HG03045 (cell line): ENCODE data around the gene CDR2L.

Experiments
- ATAC-seq: cut with Tn5 transposase; IDR thresholded peaks from one replicate; pipeline ENCODE4 v1.9.1; 2021; ENCODE audit warnings: mild to moderate bottlenecking, moderate library complexity; ENCODE audit not compliant: unreplicated experiment

Gene CDR2L

DNA sequence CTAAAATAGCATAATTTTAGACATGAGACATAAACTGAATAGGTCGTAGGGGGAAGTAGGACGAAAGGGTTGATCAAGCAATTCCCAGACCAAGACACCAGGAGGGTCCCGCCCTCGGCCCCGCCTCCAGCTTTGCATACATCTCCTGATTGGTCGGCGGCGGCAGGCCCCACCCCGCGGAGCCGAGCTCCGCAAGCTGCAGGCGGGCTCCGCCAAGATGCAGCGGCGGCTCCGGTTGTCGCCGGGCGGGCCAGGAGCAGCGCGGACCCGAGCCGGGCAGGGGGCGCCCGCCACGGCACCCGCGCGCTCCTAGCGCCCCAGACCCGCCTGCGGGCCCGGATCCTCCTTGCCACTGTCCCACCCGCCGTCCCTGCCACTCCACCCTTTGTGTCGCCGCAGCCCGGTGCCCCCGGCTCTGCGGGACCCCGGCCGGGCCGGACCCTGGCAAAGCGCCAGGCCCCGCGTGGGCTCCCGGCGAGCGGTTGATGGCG lies at the start of gene CDR2L:
Gene CDR2L, plus strand, starts transcription at position 215 of the 491 bp plus-strand sequence. CDS start 412 bp downstream, outside the sequence.
- ATAC-seq = peak; percentile 97

DNA sequence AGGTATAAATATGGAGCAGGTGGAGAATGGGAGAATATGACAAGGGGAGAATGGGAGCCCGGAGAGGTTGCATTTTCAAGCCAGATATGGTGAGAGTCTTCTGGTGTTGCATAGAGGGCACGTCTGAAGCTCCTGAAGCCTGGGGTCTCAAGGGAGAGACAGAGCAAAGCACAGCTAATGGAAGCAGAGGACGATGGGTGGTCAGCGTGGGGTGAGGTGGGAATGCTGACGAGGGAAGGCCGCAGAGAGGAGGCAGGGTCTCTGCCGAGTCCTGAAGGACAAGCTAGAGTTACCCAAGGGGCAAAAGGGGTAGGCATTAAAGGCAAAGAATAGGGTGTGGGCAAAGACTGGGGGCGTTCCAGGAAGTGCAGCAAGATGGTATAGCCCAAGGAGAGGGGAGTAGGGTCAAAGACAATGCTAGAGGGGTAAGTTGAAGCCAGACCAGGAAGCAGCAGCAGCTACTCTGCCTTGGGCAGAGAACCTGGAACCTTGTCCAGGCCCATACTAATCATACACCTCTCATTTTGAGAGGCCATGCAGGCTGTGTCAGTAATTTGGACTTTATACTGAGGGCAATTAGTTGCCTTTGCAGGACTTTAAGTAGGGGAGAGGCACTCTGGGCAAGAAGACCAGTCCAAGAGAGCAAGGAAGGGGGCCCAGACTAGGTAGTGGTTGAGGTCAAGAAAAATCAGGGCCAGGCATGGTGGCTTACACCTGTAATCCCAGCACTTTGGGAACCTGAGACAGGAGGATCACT lies 49.1 kb upstream of the CDR2L start:
- no peak for ATAC-seq

DNA sequence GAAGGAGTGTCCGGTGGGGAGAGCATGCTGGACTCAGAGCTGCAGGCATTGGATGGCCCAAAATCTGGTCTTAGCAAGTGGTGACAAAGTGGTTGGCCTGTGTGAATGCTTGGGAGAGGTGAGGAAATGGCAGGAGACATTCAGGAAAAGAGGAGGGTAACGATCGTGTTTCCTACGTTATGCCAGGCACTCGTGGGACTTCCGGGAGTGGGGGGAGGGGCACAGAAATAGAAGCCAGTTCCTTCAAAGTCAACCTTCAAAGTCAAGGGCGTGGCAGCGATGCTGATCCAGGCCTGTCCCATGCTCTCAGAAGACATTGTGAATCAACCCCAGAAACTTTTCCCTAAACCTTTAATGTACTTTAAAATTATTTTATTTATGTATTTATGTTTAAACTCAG lies 47.9 kb upstream of the CDR2L start:
- no peak for ATAC-seq

- no peak for ATAC-seq
These were observed 46.2 kb upstream of the CDR2L start for GRCh38 chr17:74941128-74941725.

DNA sequence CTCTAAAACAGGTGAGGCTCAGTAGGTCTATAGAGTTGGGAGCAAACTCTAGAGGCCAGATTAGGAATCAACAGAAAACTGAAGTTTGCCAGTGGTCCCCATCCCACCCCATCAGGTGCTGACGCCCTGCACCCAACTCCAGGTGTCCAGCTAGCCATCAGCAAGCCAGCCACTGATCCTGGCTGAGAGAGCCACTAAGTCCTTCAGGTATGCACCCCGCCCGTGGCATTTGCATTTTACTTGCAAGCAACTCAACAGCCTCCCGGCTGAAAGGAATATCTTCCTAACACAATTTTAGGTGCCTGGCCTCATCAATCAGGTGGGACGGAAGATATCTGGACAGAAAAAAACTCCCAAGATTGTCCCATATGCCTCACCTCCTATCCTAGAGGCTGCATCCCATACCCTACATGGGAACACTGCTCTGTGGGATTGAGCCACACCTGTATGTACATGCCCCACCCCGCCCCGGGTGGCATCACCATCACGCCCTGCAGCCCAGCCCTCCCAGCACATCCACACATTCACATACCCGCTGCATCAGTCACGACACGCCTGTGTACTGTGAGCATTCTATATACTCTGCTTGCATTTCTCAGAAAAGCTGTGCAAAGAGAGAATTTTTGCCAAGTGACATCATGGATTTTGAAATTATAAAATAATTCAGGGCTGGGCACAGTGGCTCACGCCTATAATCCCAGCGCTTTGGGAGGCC lies 43.5 kb upstream of the CDR2L start:
- ATAC-seq = no peak

DNA sequence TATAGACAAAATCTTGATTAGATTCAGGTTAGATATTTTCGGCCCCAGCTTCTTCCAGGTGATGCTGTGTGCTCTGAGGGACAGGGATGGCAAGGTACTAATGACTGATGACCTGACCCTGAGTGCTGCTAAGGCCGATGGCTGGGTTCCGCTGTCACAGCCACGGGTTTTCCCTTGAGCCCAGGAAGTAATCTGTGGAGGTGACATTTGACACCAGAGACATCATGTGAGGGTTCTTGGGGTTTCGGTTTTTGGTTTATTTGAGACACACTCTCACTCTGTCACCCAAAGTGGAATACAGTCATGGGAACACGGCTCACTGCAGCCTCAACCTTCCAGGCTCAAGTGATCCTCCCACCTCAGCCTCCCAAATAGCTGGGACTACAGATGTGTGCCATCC lies 41.9 kb upstream of the CDR2L start:
- ATAC-seq = no peak

DNA sequence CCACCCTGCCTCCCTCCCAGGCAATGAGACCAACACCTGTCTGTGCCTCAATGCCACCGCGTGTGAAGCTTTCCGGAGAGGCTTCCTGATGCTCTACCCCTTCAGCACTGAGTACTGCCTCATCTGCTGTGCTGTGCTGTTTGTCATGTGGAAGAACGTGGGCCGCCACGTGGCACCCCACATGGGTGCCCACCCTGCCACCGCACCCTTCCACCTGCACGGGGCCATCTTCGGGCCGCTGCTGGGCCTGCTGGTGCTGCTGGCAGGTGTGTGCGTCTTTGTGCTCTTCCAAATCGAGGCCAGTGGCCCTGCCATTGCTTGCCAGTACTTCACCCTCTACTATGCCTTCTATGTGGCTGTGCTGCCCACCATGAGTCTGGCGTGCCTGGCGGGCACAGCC lies 40.8 kb upstream of the CDR2L start:
- ATAC-seq = no peak

GRCh38 chr17:74947041-74947754 lies 40.2 kb upstream of the CDR2L start:
- ATAC-seq = no peak

- no peak for ATAC-seq
These were observed 37.8 kb upstream of the CDR2L start for GRCh38 chr17:74949455-74950115.

DNA sequence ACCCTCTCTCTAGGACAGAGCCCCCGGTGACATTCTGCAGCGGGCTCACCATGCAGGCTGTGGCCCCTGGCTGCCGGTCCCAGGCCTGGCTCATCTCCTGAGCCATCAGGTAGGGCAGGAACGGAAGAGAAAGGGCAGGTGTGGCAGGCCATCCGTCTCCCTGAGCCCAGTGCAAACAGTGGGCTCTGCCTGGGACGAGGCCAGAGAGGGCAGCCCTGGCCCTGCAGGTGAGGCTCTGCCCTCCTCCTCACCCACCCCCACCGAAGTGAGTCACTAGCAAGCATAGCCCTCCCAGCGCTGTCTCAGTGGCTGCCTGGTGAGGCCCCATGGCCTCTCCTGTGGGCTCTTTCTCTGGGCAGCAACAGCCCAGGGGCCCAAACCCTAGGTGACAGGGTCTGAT lies 37.2 kb upstream of the CDR2L start:
- no peak for ATAC-seq

GRCh38 chr17:74951065-74951464 lies 36.4 kb upstream of the CDR2L start:
- no peak for ATAC-seq

DNA sequence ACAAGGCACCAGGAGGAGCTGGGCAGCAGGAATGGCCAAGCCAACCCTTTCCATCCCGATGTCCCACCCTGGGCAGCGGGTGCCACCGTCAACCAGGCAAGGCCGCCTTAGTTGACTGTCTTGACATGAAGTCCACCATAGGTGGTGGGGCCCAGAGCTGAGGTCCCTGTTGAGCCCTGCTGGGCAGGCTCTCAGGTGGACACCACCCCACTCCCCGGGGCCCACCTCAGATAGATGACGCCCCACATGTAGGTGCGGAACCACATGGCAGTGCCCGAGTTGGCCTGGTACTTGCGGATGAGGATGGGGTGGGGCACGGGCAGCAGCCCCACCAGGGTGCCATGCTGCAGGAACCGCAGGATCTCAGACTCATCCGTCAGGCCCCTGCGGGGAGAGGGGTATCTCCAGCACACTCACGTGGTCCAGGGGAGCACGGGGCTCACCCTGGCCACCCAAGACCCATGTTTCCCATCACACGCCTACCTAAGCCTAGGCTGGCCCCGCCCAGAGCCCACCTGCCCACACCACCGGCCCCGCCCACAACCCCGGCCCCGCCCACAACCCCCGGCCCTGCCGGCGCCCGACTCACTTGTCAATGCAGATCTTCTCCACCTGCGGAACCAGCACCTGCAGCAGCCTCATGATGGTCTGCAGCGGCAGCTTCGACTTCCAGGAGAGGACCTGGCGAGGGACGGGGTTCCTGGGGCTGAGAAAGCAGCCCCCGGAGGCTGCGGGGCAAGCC lies 35.6 kb upstream of the CDR2L start:
- no peak for ATAC-seq

GRCh38 chr17:74952431-74953133 lies 34.9 kb upstream of the CDR2L start:
- no peak for ATAC-seq

DNA sequence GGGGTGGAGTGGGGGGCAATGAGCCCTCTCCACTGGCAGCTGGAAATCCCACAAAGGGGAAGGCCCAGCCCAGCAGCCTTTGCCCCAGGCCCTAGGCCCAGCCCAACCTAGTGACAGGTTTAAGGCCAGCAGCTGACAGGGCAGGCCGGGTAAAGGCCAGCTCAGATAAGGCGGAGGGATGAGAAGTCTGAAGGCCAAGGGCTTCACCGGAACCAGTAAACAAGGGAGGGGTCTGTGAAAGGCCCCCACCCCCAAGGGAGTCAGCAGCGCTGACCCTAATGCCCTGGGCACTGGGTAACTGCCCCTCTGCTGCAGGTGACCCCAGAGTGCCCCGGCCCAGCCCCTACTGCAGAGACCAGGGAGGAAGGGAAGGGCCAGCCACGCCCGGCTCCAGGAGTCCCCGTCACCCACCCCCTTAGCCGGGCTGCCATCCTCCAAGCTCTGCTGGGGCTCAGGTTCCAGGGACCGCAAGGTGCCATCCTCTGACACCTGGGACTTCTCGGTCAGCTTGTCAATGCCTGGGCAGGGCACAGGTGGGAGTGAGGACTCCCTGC lies 34.2 kb upstream of the CDR2L start:
- no peak for ATAC-seq

DNA sequence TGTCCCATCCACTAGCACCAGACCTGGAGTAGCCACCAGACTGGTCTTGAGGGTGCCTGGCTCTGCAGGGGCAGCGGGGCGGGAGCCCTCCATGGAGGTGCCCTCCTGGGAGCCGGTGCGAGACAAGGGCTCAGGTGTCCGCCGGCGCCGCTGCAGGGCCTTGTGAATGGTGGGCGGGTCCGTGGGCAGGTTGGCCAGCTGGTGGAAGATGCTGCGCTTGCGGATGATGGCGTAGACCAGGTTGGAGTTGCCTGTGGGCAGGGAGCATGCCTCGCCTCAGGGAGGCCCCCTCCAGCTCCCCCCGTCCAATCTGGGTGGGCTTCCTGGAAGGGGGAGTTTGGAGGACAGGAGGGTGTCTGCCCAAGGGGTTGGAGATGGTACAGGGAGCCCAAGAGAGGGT lies 33.3 kb upstream of the CDR2L start:
- ATAC-seq = no peak

DNA sequence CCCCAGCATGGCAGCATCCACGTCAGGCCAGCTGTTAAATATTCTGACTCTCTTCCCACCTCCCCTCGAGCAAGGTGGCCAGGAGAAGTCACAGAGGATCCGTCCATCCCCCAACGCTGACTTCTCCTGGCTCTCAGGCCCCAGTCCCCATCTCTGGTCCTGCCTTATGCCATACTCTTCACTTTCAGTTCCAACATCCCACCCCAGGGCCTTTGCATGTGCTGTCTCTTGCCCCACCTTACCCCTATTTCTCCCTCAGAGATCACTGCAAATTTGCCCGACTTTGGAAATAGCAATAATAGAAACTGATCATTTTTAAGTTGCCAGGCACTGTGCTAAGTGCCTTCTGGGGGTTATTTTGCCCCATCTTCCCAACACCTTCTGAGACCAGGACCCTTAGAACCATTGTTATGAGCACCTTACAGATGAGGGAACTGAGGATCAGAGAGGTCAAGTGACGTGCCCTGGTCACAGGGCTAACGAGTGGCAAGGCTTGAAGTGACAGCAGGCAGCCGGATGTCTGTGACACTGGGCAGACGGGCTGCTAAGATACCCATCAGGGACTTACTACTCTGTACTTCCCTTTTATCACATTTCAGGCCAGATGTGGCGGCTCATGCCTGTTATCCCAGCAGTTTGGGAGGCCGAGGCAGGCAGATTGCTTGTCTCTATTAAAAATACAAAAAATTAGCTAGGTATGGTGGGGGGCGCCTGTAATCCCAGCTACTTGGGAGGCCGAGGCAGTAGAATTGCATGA lies 32.6 kb upstream of the CDR2L start:
- ATAC-seq = no peak

- ATAC-seq = no peak
These were observed 31.3 kb upstream of the CDR2L start for GRCh38 chr17:74956093-74956492.
